Measurements from ENCODE around the gene PSTPIP1. TPM values are rescaled to one million over a fixed set of nuclear protein-coding genes. Genes with fewer than 3 reads are reported as not detected.

Gene PSTPIP1
- total and polyA plus RNA-seq, 9 of the 15 experiments (the other 6 are each of a cell fraction or from before 2014, with no cell fraction given) = not detected

DNA sequence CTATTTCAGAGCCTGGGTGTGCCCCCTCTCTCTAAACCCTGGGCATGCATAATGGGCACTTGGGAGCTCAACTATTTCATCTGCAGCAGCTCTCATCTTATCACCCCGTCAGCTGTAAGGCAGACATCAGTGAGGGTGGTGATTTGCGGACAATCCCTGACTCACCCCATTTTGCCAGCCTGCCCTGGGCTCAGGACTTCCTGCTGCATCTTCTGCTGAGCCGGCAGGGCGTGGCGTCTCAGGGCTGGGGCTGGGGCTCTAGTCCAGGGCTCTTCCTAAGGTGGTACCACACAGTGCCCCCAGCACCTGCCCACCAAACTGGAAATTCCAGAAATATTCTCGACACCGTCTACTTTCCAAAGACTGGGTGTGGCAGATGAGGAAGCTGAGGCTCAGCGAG, 925 bp upstream of the PSTPIP1 start:
- Histone ChIP-seq H3K27me3 (ENCODE audit: control insufficient read depth in 2 of 2, insufficient read depth in 2 of 2, low read length in 2 of 2) (peaks cover 36 to 80% of the 10 kb centered on the region in 2 experiments), H2AFZ (ENCODE audit: low read depth, low read length) (no peak overlapping the region), H3K27ac (ENCODE audit: extremely low read depth, low read depth, low read length) (no peak overlapping the region), H3K9me1 (ENCODE audit: control insufficient read depth, insufficient read depth, low read length) (no peaks in the 10 kb centered on the region), H3K9me3 (replicated peaks; ENCODE audit: control insufficient read depth, insufficient read depth, low read depth, low read length) (no peaks in the 10 kb centered on the region), H4K20me1 (replicated peaks; ENCODE audit: control insufficient read depth, insufficient read depth, low read length) (peaks cover 4% of the 10 kb centered on the region; the same call in 1 of the 2 replicates), H3K79me2 (ENCODE audit: control insufficient read depth, insufficient read depth, low read length) (no peaks in the 10 kb centered on the region), H3K4me1 (replicated peaks in 1 of 2; ENCODE audit: control insufficient read depth in 2 of 2, insufficient read depth in 2 of 2, low read length in 2 of 2) (peaks cover 0 to 12% of the 10 kb centered on the region in 2 experiments; a peak in 2 of 5 replicates), H3K36me3 (ENCODE audit: control insufficient read depth, insufficient read depth, low read length) (no peaks in the 10 kb centered on the region), H3K4me3 (no peak overlapping the region), H3K4me2 (ENCODE audit: insufficient read depth, low read length) (no peak overlapping the region), H3K9ac (ENCODE audit: insufficient read depth in 1 of 2, low read depth in 2 of 2, low read length in 2 of 2) (no peak overlapping the region)
- DNase-seq (ENCODE audit: extremely low read depth in 1 of 4, low spot score in 3 of 4) = no peak
- no peak for FAIRE-seq
- in situ Hi-C loops (cut with MboI) (no loop called here), intact Hi-C loops (cut with micrococcal nuclease) (no loop called here)
- ATAC-seq = no peak
- ChIA-PET CTCF (ENCODE audit: low intra/inter-chr PET ratio) (no interaction called here), POLR2A (interaction anchor here (0.7 kb wide), 1 partner anchor 1028 kb away, joined by 3 read pairs; no protein-coding TSS in a partner anchor)
- BruUV-seq (replicated peaks) = no TSS peak
- under 1% methylated on average over 8 of the region's 8 CpGs for WGBS (ENCODE audit: insufficient coverage, low coverage, missing lambda C conversion rate)
- TF ChIP-seq MYBL2 (IDR thresholded peaks at IDR 0.05; ENCODE audit: low read depth) (no peak), MYBL2 (CRISPR knock-in tag; IDR thresholded peaks at IDR 0.05; ENCODE audit: borderline replicate concordance) (no peak)
- TF ChIP-seq, protein P1, sequence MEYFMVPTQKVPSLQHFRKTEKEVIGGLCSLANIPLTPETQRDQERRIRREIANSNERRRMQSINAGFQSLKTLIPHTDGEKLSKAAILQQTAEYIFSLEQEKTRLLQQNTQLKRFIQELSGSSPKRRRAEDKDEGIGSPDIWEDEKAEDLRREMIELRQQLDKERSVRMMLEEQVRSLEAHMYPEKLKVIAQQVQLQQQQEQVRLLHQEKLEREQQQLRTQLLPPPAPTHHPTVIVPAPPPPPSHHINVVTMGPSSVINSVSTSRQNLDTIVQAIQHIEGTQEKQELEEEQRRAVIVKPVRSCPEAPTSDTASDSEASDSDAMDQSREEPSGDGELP (CRISPR knock-in tag; IDR thresholded peaks at IDR 0.05; ENCODE audit: borderline replicate concordance) = peak; percentile 23; the same call in 1 of the 2 replicates

DNA sequence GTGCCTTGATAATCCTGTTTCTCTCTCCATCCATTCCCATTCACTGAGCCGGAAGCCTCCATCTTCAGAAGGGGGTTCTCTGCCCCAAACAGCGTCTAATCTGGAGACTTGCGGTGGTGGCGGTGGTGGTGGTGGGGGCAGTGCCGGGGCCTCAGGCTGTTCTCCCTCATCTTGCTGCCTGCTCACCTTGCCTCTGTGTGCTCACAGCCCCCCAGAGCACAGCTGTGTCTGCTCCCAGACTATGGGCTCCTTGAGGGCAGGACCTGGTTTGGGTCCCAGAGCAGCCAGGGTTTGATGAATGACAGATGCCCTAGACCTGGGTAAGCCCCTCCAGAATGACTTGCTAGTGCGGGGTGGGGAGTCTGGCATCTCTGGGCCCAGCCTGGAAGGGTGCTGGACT, 430 bp upstream of the PSTPIP1 start:
- BruUV-seq (replicated peaks) = no TSS peak
- H3K36me3 ChIP-seq (ENCODE audit: control insufficient read depth, insufficient read depth, low read length) = no peaks in the 10 kb centered on the region
- in situ Hi-C loops (cut with MboI) (no loop called here), intact Hi-C loops (cut with micrococcal nuclease) (no loop called here)
- H3K27me3 ChIP-seq (ENCODE audit: control insufficient read depth in 2 of 2, insufficient read depth in 2 of 2, low read length in 2 of 2) = peaks cover 37 to 85% of the 10 kb centered on the region in 2 experiments
- DNase-seq (ENCODE audit: extremely low read depth in 1 of 4, low spot score in 3 of 4) (no peak), ATAC-seq (no peak), FAIRE-seq (no peak)
- H3K27ac ChIP-seq (ENCODE audit: extremely low read depth, low read depth, low read length) = no peak overlapping the region
- H3K9ac ChIP-seq (ENCODE audit: insufficient read depth in 1 of 2, low read depth in 2 of 2, low read length in 2 of 2) = no peak overlapping the region
- no peaks in the 10 kb centered on the region for H3K9me3 ChIP-seq (replicated peaks; ENCODE audit: control insufficient read depth, insufficient read depth, low read depth, low read length)
- H3K4me1 ChIP-seq (replicated peaks in 1 of 2; ENCODE audit: control insufficient read depth in 2 of 2, insufficient read depth in 2 of 2, low read length in 2 of 2) = peaks cover 0 to 12% of the 10 kb centered on the region in 2 experiments; a peak in 1 of 5 replicates
- H3K4me3 ChIP-seq = no peak overlapping the region
- H3K79me2 ChIP-seq (ENCODE audit: control insufficient read depth, insufficient read depth, low read length) = no peaks in the 10 kb centered on the region
- no peaks in the 10 kb centered on the region for H3K9me1 ChIP-seq (ENCODE audit: control insufficient read depth, insufficient read depth, low read length)
- CTCF ChIA-PET (ENCODE audit: low intra/inter-chr PET ratio) = no interaction called here
- peaks cover 4% of the 10 kb centered on the region; the same call in 1 of the 2 replicates for H4K20me1 ChIP-seq (replicated peaks; ENCODE audit: control insufficient read depth, insufficient read depth, low read length)
- POLR2A ChIA-PET = no interaction called here
- no peak overlapping the region for H2AFZ ChIP-seq (ENCODE audit: low read depth, low read length)
- 31% methylated on average over 5 of the region's 6 CpGs for WGBS (ENCODE audit: insufficient coverage, low coverage, missing lambda C conversion rate)
- no peak overlapping the region for H3K4me2 ChIP-seq (ENCODE audit: insufficient read depth, low read length)
- TF ChIP-seq ZNF507 (tag; conservative IDR thresholded peaks at IDR 0.05) (no peak), SIN3B (IDR thresholded peaks at IDR 0.05; ENCODE audit: low read depth) (no peak), ZNF174 (CRISPR knock-in tag; IDR thresholded peaks at IDR 0.05) (no peak), DIDO1 (tag; IDR thresholded peaks at IDR 0.05; ENCODE audit: low read depth) (no peak), POLR3A (IDR thresholded peaks at IDR 0.05; ENCODE audit: borderline replicate concordance, extremely low read depth, insufficient read depth, insufficient read length) (no peak), HIVEP1 (CRISPR knock-in tag; IDR thresholded peaks at IDR 0.05) (no peak), HOXB6 (CRISPR knock-in tag; IDR thresholded peaks at IDR 0.05; ENCODE audit: borderline replicate concordance) (no peak), SRSF7 (optimal IDR thresholded peaks at IDR 0.05; ENCODE audit: low read depth, low read length) (no peak), KAT7 (CRISPR knock-in tag; IDR thresholded peaks at IDR 0.05; ENCODE audit: borderline replicate concordance) (no peak)
- TF ChIP-seq, protein P2, sequence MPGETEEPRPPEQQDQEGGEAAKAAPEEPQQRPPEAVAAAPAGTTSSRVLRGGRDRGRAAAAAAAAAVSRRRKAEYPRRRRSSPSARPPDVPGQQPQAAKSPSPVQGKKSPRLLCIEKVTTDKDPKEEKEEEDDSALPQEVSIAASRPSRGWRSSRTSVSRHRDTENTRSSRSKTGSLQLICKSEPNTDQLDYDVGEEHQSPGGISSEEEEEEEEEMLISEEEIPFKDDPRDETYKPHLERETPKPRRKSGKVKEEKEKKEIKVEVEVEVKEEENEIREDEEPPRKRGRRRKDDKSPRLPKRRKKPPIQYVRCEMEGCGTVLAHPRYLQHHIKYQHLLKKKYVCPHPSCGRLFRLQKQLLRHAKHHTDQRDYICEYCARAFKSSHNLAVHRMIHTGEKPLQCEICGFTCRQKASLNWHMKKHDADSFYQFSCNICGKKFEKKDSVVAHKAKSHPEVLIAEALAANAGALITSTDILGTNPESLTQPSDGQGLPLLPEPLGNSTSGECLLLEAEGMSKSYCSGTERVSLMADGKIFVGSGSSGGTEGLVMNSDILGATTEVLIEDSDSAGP (CRISPR knock-in tag; IDR thresholded peaks at IDR 0.05) = no peak

Measured in K562 (cell line).